Measurements from ENCODE around the gene EPS15. TPM values are rescaled to one million over a fixed set of nuclear protein-coding genes. Genes with fewer than 3 reads are reported as not detected.
"Not testable (repeated sequence)": the region's sequence is repeated elsewhere in the genome, so short reads cannot be mapped to it uniquely, and the experiment has no call there.

The EPS15 gene
- total RNA-seq, 5 donors from 2014 or later (not counting 1 experiment from before 2014, with no cell fraction given): 61.0 to 76.1 (median 75.2) TPM

DNA sequence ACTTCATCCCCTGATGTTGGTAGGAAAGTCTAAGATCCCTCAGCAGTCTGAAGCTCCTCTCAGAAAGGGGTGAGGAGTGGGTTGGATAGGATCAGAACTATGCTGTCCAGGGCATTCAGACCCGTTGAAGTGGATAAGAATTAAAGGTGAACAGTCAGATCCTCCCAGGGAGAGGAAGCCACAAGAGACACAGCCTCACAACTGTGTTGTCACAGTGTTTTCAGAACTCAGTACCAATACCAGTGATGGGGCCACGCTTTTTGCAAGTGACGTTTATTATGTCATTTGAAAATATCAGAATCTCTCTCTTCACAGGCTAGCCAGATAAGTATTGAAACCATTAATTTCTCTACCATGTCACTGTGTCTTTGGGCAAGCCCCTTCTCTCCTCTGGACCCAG is 15.4 kb upstream of the EPS15 start:
- Histone ChIP-seq H3K27ac (ENCODE audit: low read length) (peak overlapping the region; percentile 2), H3K9me3 (no peaks in the 10 kb centered on the region), H3K4me1 (ENCODE audit: control insufficient read depth in 1 of 2, extremely low read depth in 1 of 2, insufficient read depth in 2 of 2, low read length in 2 of 2) (no peaks in the 10 kb centered on the region), H3K27me3 (replicated peaks in 1 of 2; ENCODE audit: control insufficient read depth in 2 of 2, extremely low read depth in 1 of 2, insufficient read depth in 2 of 2, low read length in 1 of 2) (no peaks in the 10 kb centered on the region), H3K36me3 (ENCODE audit: control insufficient read depth in 2 of 2, extremely low read depth in 1 of 2, insufficient read depth in 1 of 2, low read length in 1 of 2) (no peaks in the 10 kb centered on the region), H3K4me3 (ENCODE audit: control insufficient read depth in 1 of 2, extremely low read depth in 1 of 2, low read length in 1 of 2) (no peak overlapping the region)
- ChIA-PET POLR2A (no interaction called here), CTCF (interaction anchor here (0.6 to 1.2 kb wide), 4 partner anchors 16 to 60 kb away, joined by 3 to 4 read pairs (median 3); no protein-coding TSS in a partner anchor)
- Mint-ChIP-seq H3K4me3 (no peak overlapping the region), H3K4me1 (peaks cover 0 to 11% (median 10%) of the 10 kb centered on the region in 3 donors), H3K27ac (peak overlapping the region; percentile 68 to 73), H3K27me3 (no peaks in the 10 kb centered on the region), H3K36me3 (no peaks in the 10 kb centered on the region), H3K9me3 (no peaks in the 10 kb centered on the region)
- ATAC-seq (replicated peaks in 1 of 4): no peak
- 44% methylated on average over 3 of the region's 3 CpGs for WGBS (ENCODE audit: insufficient coverage)
- DNase-seq: no peak

- H3K27ac ChIP-seq (ENCODE audit: low read length): no peak overlapping the region
- H3K36me3 ChIP-seq (ENCODE audit: control insufficient read depth in 2 of 2, extremely low read depth in 1 of 2, insufficient read depth in 1 of 2, low read length in 1 of 2): no peaks in the 10 kb centered on the region
- H3K36me3 Mint-ChIP-seq: no peaks in the 10 kb centered on the region
- ChIA-PET CTCF (no interaction called here), POLR2A (no interaction called here)
- peaks cover 0 to 2% of the 10 kb centered on the region in 2 experiments for H3K27me3 ChIP-seq (replicated peaks in 1 of 2; ENCODE audit: control insufficient read depth in 2 of 2, extremely low read depth in 1 of 2, insufficient read depth in 2 of 2, low read length in 1 of 2)
- DNase-seq: no peak
- H3K27me3 Mint-ChIP-seq: no peaks in the 10 kb centered on the region
- H3K9me3 Mint-ChIP-seq: no peaks in the 10 kb centered on the region
- no peak overlapping the region for H3K4me3 ChIP-seq (ENCODE audit: control insufficient read depth in 1 of 2, extremely low read depth in 1 of 2, low read length in 1 of 2)
- WGBS (ENCODE audit: insufficient coverage): no CpG with 5 or more reads among the region's 1 CpG
- ATAC-seq (replicated peaks in 1 of 4): no peak
- no peak overlapping the region for H3K27ac Mint-ChIP-seq
- H3K9me3 ChIP-seq: no peaks in the 10 kb centered on the region
- H3K4me3 Mint-ChIP-seq: no peak overlapping the region
- peaks cover 0 to 11% (median 10%) of the 10 kb centered on the region in 3 donors for H3K4me1 Mint-ChIP-seq
- no peaks in the 10 kb centered on the region for H3K4me1 ChIP-seq (ENCODE audit: control insufficient read depth in 1 of 2, extremely low read depth in 1 of 2, insufficient read depth in 2 of 2, low read length in 2 of 2)
Measured at GRCh38 chr1:51532853-51533252, 13.8 kb upstream of the EPS15 start.

- DNase-seq; H3K4me3 Mint-ChIP-seq; H3K4me3 ChIP-seq (ENCODE audit: control insufficient read depth in 1 of 2, extremely low read depth in 1 of 2, low read length in 1 of 2); CTCF ChIA-PET; H3K9me3 ChIP-seq; H3K27me3 ChIP-seq (replicated peaks in 1 of 2; ENCODE audit: control insufficient read depth in 2 of 2, extremely low read depth in 1 of 2, insufficient read depth in 2 of 2, low read length in 1 of 2); H3K27ac Mint-ChIP-seq; POLR2A ChIA-PET; H3K27me3 Mint-ChIP-seq; H3K9me3 Mint-ChIP-seq; ATAC-seq (replicated peaks in 1 of 4); H3K27ac ChIP-seq (ENCODE audit: low read length); H3K36me3 Mint-ChIP-seq; H3K4me1 ChIP-seq (ENCODE audit: control insufficient read depth in 1 of 2, extremely low read depth in 1 of 2, insufficient read depth in 2 of 2, low read length in 2 of 2); H3K36me3 ChIP-seq (ENCODE audit: control insufficient read depth in 2 of 2, extremely low read depth in 1 of 2, insufficient read depth in 1 of 2, low read length in 1 of 2): not testable (repeated sequence)
- H3K4me1 Mint-ChIP-seq: peaks cover 0 to 11% (median 10%) of the 10 kb centered on the region in 3 donors
- WGBS (ENCODE audit: insufficient coverage): 100% methylated on average over 3 of the region's 4 CpGs
Measured at GRCh38 chr1:51530447-51530846, 11.4 kb upstream of the EPS15 start.

GRCh38 chr1:51527144-51527543 is 8.1 kb upstream of the EPS15 start:
- CTCF ChIA-PET: no interaction called here
- Mint-ChIP-seq H3K27me3 (no peaks in the 10 kb centered on the region), H3K27ac (no peak overlapping the region), H3K4me1 (peaks cover 0 to 2% (median 0%) of the 10 kb centered on the region in 3 donors), H3K9me3 (no peaks in the 10 kb centered on the region), H3K4me3 (no peak overlapping the region), H3K36me3 (no peaks in the 10 kb centered on the region)
- ATAC-seq (replicated peaks in 1 of 4): no peak
- no peaks in the 10 kb centered on the region for H3K9me3 ChIP-seq
- H3K27me3 ChIP-seq (replicated peaks in 1 of 2; ENCODE audit: control insufficient read depth in 2 of 2, extremely low read depth in 1 of 2, insufficient read depth in 2 of 2, low read length in 1 of 2): peaks cover 0 to 2% of the 10 kb centered on the region in 2 experiments
- H3K4me1 ChIP-seq (ENCODE audit: control insufficient read depth in 1 of 2, extremely low read depth in 1 of 2, insufficient read depth in 2 of 2, low read length in 2 of 2): no peaks in the 10 kb centered on the region
- no peak overlapping the region for H3K27ac ChIP-seq (ENCODE audit: low read length)
- no peaks in the 10 kb centered on the region for H3K36me3 ChIP-seq (ENCODE audit: control insufficient read depth in 2 of 2, extremely low read depth in 1 of 2, insufficient read depth in 1 of 2, low read length in 1 of 2)
- DNase-seq: no peak
- H3K4me3 ChIP-seq (ENCODE audit: control insufficient read depth in 1 of 2, extremely low read depth in 1 of 2, low read length in 1 of 2): no peak overlapping the region
- POLR2A ChIA-PET: no interaction called here

GRCh38 chr1:51526248-51526647 is 7.2 kb upstream of the EPS15 start:
- H3K27me3 ChIP-seq (replicated peaks in 1 of 2; ENCODE audit: control insufficient read depth in 2 of 2, extremely low read depth in 1 of 2, insufficient read depth in 2 of 2, low read length in 1 of 2): peaks cover 0 to 2% of the 10 kb centered on the region in 2 experiments
- 89% methylated on average over 3 of the region's 3 CpGs for WGBS (ENCODE audit: insufficient coverage)
- Mint-ChIP-seq H3K4me1 (peaks cover 0 to 2% (median under 1%) of the 10 kb centered on the region in 3 donors), H3K27ac (no peak overlapping the region), H3K36me3 (no peaks in the 10 kb centered on the region), H3K27me3 (no peaks in the 10 kb centered on the region), H3K4me3 (no peak overlapping the region), H3K9me3 (no peaks in the 10 kb centered on the region)
- ATAC-seq (replicated peaks in 1 of 4) (no peak), DNase-seq (no peak)
- H3K4me3 ChIP-seq (ENCODE audit: control insufficient read depth in 1 of 2, extremely low read depth in 1 of 2, low read length in 1 of 2): no peak overlapping the region
- ChIA-PET CTCF (no interaction called here), POLR2A (no interaction called here)
- no peak overlapping the region for H3K27ac ChIP-seq (ENCODE audit: low read length)
- H3K9me3 ChIP-seq: no peaks in the 10 kb centered on the region
- H3K4me1 ChIP-seq (ENCODE audit: control insufficient read depth in 1 of 2, extremely low read depth in 1 of 2, insufficient read depth in 2 of 2, low read length in 2 of 2): no peaks in the 10 kb centered on the region
- H3K36me3 ChIP-seq (ENCODE audit: control insufficient read depth in 2 of 2, extremely low read depth in 1 of 2, insufficient read depth in 1 of 2, low read length in 1 of 2): no peaks in the 10 kb centered on the region

GRCh38 chr1:51525295-51525694 is 6.2 kb upstream of the EPS15 start:
- Mint-ChIP-seq H3K27ac (no peak overlapping the region), H3K4me1 (peaks cover 9 to 11% (median 10%) of the 10 kb centered on the region in 3 donors), H3K36me3 (no peaks in the 10 kb centered on the region), H3K27me3 (no peaks in the 10 kb centered on the region), H3K9me3 (no peaks in the 10 kb centered on the region), H3K4me3 (no peak overlapping the region)
- 100% methylated on average over 2 of the region's 2 CpGs for WGBS (ENCODE audit: insufficient coverage)
- Histone ChIP-seq H3K27me3 (replicated peaks in 1 of 2; ENCODE audit: control insufficient read depth in 2 of 2, extremely low read depth in 1 of 2, insufficient read depth in 2 of 2, low read length in 1 of 2) (peaks cover 0 to 2% of the 10 kb centered on the region in 2 experiments), H3K4me3 (ENCODE audit: control insufficient read depth in 1 of 2, extremely low read depth in 1 of 2, low read length in 1 of 2) (no peak overlapping the region), H3K9me3 (no peaks in the 10 kb centered on the region), H3K27ac (ENCODE audit: low read length) (no peak overlapping the region), H3K4me1 (ENCODE audit: control insufficient read depth in 1 of 2, extremely low read depth in 1 of 2, insufficient read depth in 2 of 2, low read length in 2 of 2) (peaks cover 0 to 4% of the 10 kb centered on the region in 2 experiments), H3K36me3 (ENCODE audit: control insufficient read depth in 2 of 2, extremely low read depth in 1 of 2, insufficient read depth in 1 of 2, low read length in 1 of 2) (no peaks in the 10 kb centered on the region)
- ChIA-PET POLR2A (no interaction called here), CTCF (interaction anchor here in 1 of 2 donors (0.6 kb wide), 1 partner anchor 64 kb away, joined by 11 read pairs; no protein-coding TSS in a partner anchor)
- no peak for DNase-seq
- ATAC-seq (replicated peaks in 1 of 4): no peak

DNA sequence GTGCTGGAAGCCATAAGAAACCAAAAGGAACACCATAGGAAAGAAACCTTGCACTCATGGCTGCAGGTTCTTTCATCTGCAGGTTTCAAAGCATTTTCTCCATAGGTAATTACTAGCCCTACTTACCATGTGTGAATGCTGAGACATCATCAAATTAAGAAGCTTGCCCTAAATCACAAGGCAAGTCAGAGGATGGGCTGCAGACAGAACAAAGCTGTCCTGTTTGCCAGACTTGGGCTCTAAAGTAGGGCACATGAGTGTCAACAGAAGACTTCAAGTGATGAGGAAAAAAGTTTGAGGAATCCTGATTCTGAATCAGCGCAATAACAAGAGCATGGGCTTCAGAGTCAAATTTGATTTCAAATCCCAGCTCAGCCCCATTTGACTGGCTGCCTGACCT is 5.8 kb upstream of the EPS15 start:
- Histone ChIP-seq H3K9me3 (no peaks in the 10 kb centered on the region), H3K27me3 (replicated peaks in 1 of 2; ENCODE audit: control insufficient read depth in 2 of 2, extremely low read depth in 1 of 2, insufficient read depth in 2 of 2, low read length in 1 of 2) (peaks cover 0 to 2% of the 10 kb centered on the region in 2 experiments), H3K36me3 (ENCODE audit: control insufficient read depth in 2 of 2, extremely low read depth in 1 of 2, insufficient read depth in 1 of 2, low read length in 1 of 2) (no peaks in the 10 kb centered on the region), H3K27ac (ENCODE audit: low read length) (no peak overlapping the region), H3K4me1 (ENCODE audit: control insufficient read depth in 1 of 2, extremely low read depth in 1 of 2, insufficient read depth in 2 of 2, low read length in 2 of 2) (peaks cover 0 to 9% of the 10 kb centered on the region in 2 experiments), H3K4me3 (ENCODE audit: control insufficient read depth in 1 of 2, extremely low read depth in 1 of 2, low read length in 1 of 2) (no peak overlapping the region)
- Mint-ChIP-seq H3K4me1 (peaks cover 14 to 16% (median 15%) of the 10 kb centered on the region in 3 donors), H3K27me3 (no peaks in the 10 kb centered on the region), H3K36me3 (no peaks in the 10 kb centered on the region), H3K27ac (no peak overlapping the region), H3K9me3 (no peaks in the 10 kb centered on the region), H3K4me3 (no peak overlapping the region)
- ChIA-PET CTCF (no interaction called here), POLR2A (no interaction called here)
- no CpG with 5 or more reads among the region's 1 CpG for WGBS (ENCODE audit: insufficient coverage)
- DNase-seq: no peak
- ATAC-seq (replicated peaks in 1 of 4): no peak

Data from T-cell (primary cell).